Measurements from ENCODE around the gene PARP1. TPM values are rescaled to one million over a fixed set of nuclear protein-coding genes. Genes with fewer than 3 reads are reported as not detected.

PARP1 gene
- total and polyA plus RNA-seq, 9 donors, result 24.7 to 74.6 (median 63.1) TPM

- Histone ChIP-seq H3K4me1 (ENCODE audit: insufficient read depth) (no peaks in the 10 kb centered on the region), H3K9me3 (no peaks in the 10 kb centered on the region), H3K36me3 (no peaks in the 10 kb centered on the region), H3K27ac (no peak overlapping the region), H3K4me3 (no peak overlapping the region), H3K27me3 (no peaks in the 10 kb centered on the region)
- DNase-seq, result no peak
- WGBS, 3 donors, result 79 to 83% (median 80%) methylated on average over 9 of the region's 9 CpGs
- no peak for TF ChIP-seq CTCF (IDR thresholded peaks at IDR 0.05)
- no peak for TF ChIP-seq POLR2A (IDR thresholded peaks at IDR 0.05)
- no peak for TF ChIP-seq EP300 (IDR thresholded peaks at IDR 0.05)
- intact Hi-C loops (cut with DNase I), result no loop called here
Observed at GRCh38 chr1:226362891-226363447, 44.9 kb downstream of the PARP1 start.

- H3K27me3 ChIP-seq, result no peaks in the 10 kb centered on the region
- H3K4me1 ChIP-seq (ENCODE audit: insufficient read depth), result no peaks in the 10 kb centered on the region
- no peak overlapping the region for H3K27ac ChIP-seq
- H3K4me3 ChIP-seq, result no peak overlapping the region
- TF ChIP-seq EP300 (IDR thresholded peaks at IDR 0.05), result no peak
- no peak for TF ChIP-seq CTCF (IDR thresholded peaks at IDR 0.05)
- no peak for TF ChIP-seq POLR2A (IDR thresholded peaks at IDR 0.05)
- no peak for DNase-seq
- WGBS, 3 donors, result 81 to 83% (median 82%) methylated on average over 6 of the region's 6 CpGs
- no peaks in the 10 kb centered on the region for H3K36me3 ChIP-seq
- H3K9me3 ChIP-seq, result no peaks in the 10 kb centered on the region
- intact Hi-C loops (cut with DNase I), result no loop called here
Observed at GRCh38 chr1:226362361-226362760, 45.5 kb downstream of the PARP1 start.

GRCh38 chr1:226360106-226360746 is 47.7 kb downstream of the PARP1 start:
- Histone ChIP-seq H3K4me1 (ENCODE audit: insufficient read depth) (peaks cover 4% of the 10 kb centered on the region), H3K9me3 (no peaks in the 10 kb centered on the region), H3K27me3 (no peaks in the 10 kb centered on the region), H3K36me3 (no peaks in the 10 kb centered on the region), H3K27ac (no peak overlapping the region), H3K4me3 (no peak overlapping the region)
- WGBS, 3 donors, result 78 to 82% (median 82%) methylated on average over 8 of the region's 8 CpGs
- no peak for DNase-seq
- no peak for TF ChIP-seq POLR2A (IDR thresholded peaks at IDR 0.05)
- no peak for TF ChIP-seq CTCF (IDR thresholded peaks at IDR 0.05)
- no peak for TF ChIP-seq EP300 (IDR thresholded peaks at IDR 0.05)
- intact Hi-C loops (cut with DNase I), result no loop called here

- DNase-seq, result no peak
- intact Hi-C loops (cut with DNase I), result no loop called here
- Histone ChIP-seq H3K4me1 (ENCODE audit: insufficient read depth) (peaks cover 4% of the 10 kb centered on the region), H3K27ac (no peak overlapping the region), H3K27me3 (no peaks in the 10 kb centered on the region), H3K9me3 (no peaks in the 10 kb centered on the region), H3K36me3 (no peaks in the 10 kb centered on the region), H3K4me3 (no peak overlapping the region)
- no peak for TF ChIP-seq EP300 (IDR thresholded peaks at IDR 0.05)
- TF ChIP-seq POLR2A (IDR thresholded peaks at IDR 0.05), result no peak
- TF ChIP-seq CTCF (IDR thresholded peaks at IDR 0.05), result no peak
- 94 to 96% (median 95%) methylated on average over 2 of the region's 2 CpGs for WGBS, 3 donors
Observed at GRCh38 chr1:226357416-226357815, 50.5 kb downstream of the PARP1 start.
